K562 (cell line): ENCODE measurements around the gene LPCAT2. TPM values are rescaled to one million over a fixed set of nuclear protein-coding genes. Genes with fewer than 3 reads are reported as not detected.

Source experiments
- ARID1B ChIP-seq: fragments of 450-650 bp; IDR thresholded peaks from 2 replicates; pipeline ENCODE4 v1.6.1; 2016; ENCODE audit warnings: antibody characterized with exemption, mild to moderate bottlenecking, inconsistent platforms
- CREB3 ChIP-seq: fragments of 450-650 bp; conservative IDR thresholded peaks from 2 replicates; pipeline ENCODE4 v1.6.1; 2016; ENCODE audit warnings: missing genetic modification characterization, low read depth, mild to moderate bottlenecking, missing compliant biosample characterization, moderate library complexity
- E2F6 ChIP-seq, 2 experiments: IDR thresholded peaks; 2 replicates each; pipeline ENCODE4 v1.6.1; 2011; ENCODE audit warnings: borderline replicate concordance in 1 of 2, control low read depth in 1 of 2, low read depth in 1 of 2, low read length in 1 of 2, mild to moderate bottlenecking in 1 of 2, mixed read lengths in 1 of 2, moderate library complexity in 1 of 2; ENCODE audit not compliant: insufficient read depth in 1 of 2, insufficient read length in 1 of 2, poor library complexity in 1 of 2, severe bottlenecking in 1 of 2; ENCODE audit errors: extremely low read depth in 1 of 2
- FOSL1 ChIP-seq: fragments of 200-800 bp; sonication (Bioruptor generic); conservative IDR thresholded peaks from 2 replicates; pipeline ENCODE4 v1.6.1; 2016; ENCODE audit warnings: missing genetic modification characterization, missing compliant biosample characterization
- MAFG ChIP-seq: fragments of 450-650 bp; conservative IDR thresholded peaks from 2 replicates; pipeline ENCODE4 v1.6.1; 2016; ENCODE audit warnings: missing genetic modification characterization, missing compliant biosample characterization
- MITF ChIP-seq: IDR thresholded peaks from 2 replicates; pipeline ENCODE4 v1.6.1; 2014; ENCODE audit warnings: antibody characterized with exemption
- NRF1 ChIP-seq, 2 experiments: fragments of 450-650 bp; IDR thresholded peaks in 1 of 2; conservative IDR thresholded peaks in 1 of 2; 2 replicates each; pipeline ENCODE4 v1.6.1; 2014; ENCODE audit warnings: mild to moderate bottlenecking in 2 of 2
- SOX6 ChIP-seq: fragments of 450-650 bp; IDR thresholded peaks from 2 replicates; pipeline ENCODE4 v1.6.1; 2014; ENCODE audit warnings: mild to moderate bottlenecking
- TFE3 ChIP-seq: fragments of 450-650 bp; formaldehyde crosslinking; IDR thresholded peaks from 2 replicates; pipeline ENCODE4 v1.4.0; 2020; ENCODE audit warnings: mild to moderate bottlenecking, mixed read lengths
- TOE1 ChIP-seq, 2 experiments: fragments of 450-650 bp in 1 of 2; sonication (generic) in 1 of 2; formaldehyde crosslinking in 1 of 2; IDR thresholded peaks; 2 replicates each; pipeline versions ENCODE4 v1.7.1 to v1.8.0; 2016 to 2022; ENCODE audit warnings: borderline replicate concordance in 2 of 2, mild to moderate bottlenecking in 2 of 2, antibody characterized with exemption in 1 of 2, inconsistent platforms in 1 of 2, low read depth in 1 of 2, missing genetic modification reagents in 1 of 2, moderate library complexity in 1 of 2
- ZNF407 ChIP-seq: fragments of 450-650 bp; IDR thresholded peaks from 2 replicates; pipeline ENCODE4 v1.6.1; 2016; ENCODE audit warnings: low read depth
- polyA plus RNA-seq, 8 experiments: library from polyadenylated mRNA; depleted of rRNA in 4 of 8; stranded (reverse) in 5 of 8; unstranded in 3 of 8; fragments of >200 nt; fragmentation: Nextera tagmentation in 2 of 8; fragmentation: Illumina TruSeq in 1 of 8; extraction: Ambion mirVana in 2 of 8; extraction: Trizol in 1 of 8; gene quantifications; 2 replicates each; pipeline versions ENCODE4 v1.2.1 to v1.2.3, GENCODE V29; 2011 to 2014; ENCODE audit warnings: inconsistent platforms in 1 of 8, missing spikeins in 1 of 8
- total RNA-seq, 7 experiments: library from RNA; depleted of rRNA in 6 of 7; stranded (reverse); fragments of >200 nt in 6 of 7; fragmentation: Illumina TruSeq in 2 of 7; extraction: Trizol in 2 of 7; gene quantifications; 2 replicates each; pipeline versions ENCODE4 v1.2.1 to v1.2.3, GENCODE V29; 2011 to 2021; ENCODE audit warnings: low replicate concordance in 1 of 7

Gene LPCAT2
- total and polyA plus RNA-seq, 9 of the 15 experiments (the other 6 are each of a cell fraction or from before 2014, with no cell fraction given): 2.9 to 15.0 (median 7.3) TPM

GRCh38 chr16:55622930-55623561, 114.2 kb downstream of the LPCAT2 start (continued):
- TF ChIP-seq ZNF407 (no peak), SOX6 (peak; percentile 76; the same call in 1 of the 2 replicates), ARID1B (0 out of 2 replicates have a peak, but pooled peaks have one; percentile 12), MITF (peak; percentile 93), CREB3 (tag) (peak; percentile 56; the same call in 1 of the 2 replicates), E2F6 (IDR thresholded peaks at IDR 0.05; ENCODE audit: borderline replicate concordance in 1 of 2, extremely low read depth in 1 of 2, insufficient read depth in 1 of 2, insufficient read length in 1 of 2, low read depth in 1 of 2, low read length in 1 of 2, poor library complexity in 1 of 2, severe bottlenecking in 1 of 2) (peak; percentile 56 to 75), TFE3 (CRISPR knock-in tag) (peak; percentile 60), NRF1 (conservative IDR thresholded peaks at IDR 0.05 in 1 of 2, IDR thresholded peaks at IDR 0.05 in 1 of 2) (peak; percentile 77 to 82), MAFG (tag) (peak; percentile 37; the same call in 1 of the 2 replicates), TOE1 (IDR thresholded peaks at IDR 0.05; ENCODE audit: borderline replicate concordance) (peak; percentile 63; the same call in 1 of the 2 replicates), TOE1 (CRISPR knock-in tag; IDR thresholded peaks at IDR 0.05; ENCODE audit: borderline replicate concordance, low read depth) (no peak), FOSL1 (tag) (peak; percentile 85)
